ENCODE data around the gene SLC6A3.
"Not testable (repeated sequence)": the region's sequence is repeated elsewhere in the genome, so short reads cannot be mapped to it uniquely, and the experiment has no call there.

SLC6A3 gene

DNA sequence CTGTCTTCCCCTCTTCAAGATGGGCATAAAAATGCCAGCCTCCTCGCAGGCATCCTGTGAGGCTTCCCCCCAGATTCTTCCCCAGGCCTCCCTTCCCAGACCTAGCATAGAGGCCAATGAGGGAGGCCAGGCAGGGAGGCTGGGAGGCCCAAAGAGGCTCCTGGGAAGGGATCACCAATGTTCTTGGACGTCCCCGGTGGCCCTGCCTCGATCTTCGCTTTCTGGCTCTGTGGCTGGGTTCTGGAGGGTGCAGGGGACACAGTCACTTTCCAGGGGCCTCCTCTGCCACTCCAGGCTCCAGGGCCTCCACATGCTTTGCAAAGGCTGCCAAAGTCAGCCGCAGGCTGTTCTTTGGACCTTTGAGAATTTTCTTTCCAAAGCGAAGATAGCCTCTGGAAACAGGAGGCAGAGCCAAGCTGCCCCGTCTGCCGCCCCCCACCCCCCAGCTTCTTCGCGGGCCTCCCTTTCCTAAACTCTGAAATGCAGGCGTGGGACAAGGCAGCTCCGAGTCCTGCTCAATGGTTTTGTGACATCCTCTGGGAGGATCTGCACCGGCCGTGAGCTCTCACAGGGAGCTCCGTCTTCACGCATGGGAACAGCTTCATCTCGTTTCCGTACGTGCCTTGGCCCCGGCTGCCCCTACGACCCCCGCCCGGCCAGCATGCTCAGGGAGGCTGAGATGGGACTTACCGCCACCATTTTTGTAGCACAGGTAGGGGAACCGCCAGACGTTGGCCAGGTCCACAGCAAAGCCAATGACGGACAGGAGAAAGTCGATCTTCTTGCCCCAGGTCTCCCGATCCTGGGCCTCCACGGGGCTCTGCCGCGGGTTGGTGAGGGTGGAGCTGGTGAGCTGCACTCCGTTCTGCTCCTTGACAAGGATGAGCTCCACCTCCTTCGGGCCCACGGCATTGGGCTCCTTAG is 2.8 kb downstream of the SLC6A3 start:
- DNase-seq (ENCODE audit: low read depth in 2 of 2): no peak

DNA sequence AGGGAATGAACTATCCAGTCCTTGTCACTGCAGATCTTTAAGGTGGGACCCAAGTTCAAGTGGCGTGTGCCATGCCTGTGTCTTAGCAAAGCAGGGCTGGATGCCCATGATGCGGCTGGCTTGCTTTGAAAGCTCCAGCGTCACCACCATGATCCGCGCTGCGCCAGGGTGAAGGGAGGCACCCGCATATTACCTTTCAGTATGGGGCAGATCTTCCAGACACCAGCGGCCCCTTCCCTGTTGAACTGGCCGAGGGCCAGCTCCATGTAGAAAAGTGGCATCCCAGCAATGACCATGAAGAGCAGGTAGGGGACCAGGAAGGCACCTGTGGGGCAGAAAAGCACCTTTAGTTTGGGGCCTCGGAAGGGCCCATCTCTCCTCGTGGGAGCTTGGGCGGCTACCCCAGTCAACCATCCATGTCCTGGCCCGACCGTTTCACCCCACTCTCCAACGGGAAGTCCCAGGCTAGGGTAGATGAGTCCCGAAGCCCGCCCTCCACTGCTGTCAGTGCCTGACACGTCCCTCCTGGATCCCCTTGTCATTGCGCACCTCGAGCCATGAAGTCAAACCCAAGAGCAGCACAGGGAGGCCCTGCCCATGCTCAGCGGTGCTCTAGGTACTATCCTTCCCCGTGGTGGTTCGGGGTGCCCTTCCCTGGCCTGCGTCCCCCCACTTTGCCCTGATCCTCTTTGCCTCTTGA is 3.9 kb downstream of the SLC6A3 start:
- DNase-seq (ENCODE audit: low read depth in 2 of 2): no peak

DNA sequence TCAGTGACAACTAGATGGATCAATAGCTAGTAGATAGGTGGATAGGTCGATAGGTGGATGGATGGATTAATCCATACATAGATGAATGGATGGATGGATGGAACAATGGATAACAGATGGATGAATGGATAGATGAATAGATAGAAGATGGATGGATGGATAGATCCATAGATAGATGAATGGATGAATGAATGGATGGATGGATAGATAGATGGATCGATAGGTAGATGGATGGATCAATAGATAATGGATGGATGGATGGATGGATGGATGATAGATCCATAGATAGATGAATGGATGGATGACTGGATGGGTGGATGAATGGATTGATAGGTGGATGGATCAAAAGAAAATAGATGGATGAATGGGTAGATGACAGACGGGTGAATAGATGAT is 5.1 kb downstream of the SLC6A3 start:
- DNase-seq (ENCODE audit: low read depth in 2 of 2): no peak

DNA sequence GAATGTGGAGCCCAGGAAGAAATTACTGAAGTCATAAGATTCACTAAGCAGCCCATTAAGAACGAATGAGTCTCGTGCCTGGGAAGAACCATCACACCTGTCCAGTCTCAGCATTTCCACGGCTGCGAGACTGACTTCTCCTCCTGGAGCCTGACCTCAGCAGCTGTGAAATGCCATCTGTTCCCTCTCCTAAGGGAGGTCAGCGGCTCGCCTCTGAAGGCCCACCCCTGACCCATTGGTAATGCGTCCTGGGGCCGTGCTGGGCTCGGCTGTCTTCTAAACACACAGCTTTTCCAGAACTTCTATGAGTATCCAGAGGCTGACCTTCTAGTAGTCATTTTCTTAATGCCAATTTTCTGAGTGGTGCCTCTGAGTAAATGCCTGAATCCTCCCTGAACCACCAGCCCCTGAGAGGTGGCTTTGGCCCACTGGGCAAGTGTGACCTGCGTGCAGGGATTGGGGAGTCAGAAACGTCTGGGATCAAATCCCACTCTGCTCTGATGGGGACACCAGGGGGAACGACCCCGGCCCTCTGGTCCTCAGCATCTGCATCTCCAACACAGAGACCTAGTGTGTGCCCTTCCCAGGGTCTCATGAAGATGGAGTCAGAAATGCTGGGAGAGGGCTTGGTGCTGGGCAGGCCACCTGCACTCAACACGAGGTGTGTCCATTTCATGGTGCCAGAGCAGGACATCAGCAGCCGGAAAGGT is 5.7 kb downstream of the SLC6A3 start:
- DNase-seq (ENCODE audit: low read depth in 2 of 2): no peak

DNA sequence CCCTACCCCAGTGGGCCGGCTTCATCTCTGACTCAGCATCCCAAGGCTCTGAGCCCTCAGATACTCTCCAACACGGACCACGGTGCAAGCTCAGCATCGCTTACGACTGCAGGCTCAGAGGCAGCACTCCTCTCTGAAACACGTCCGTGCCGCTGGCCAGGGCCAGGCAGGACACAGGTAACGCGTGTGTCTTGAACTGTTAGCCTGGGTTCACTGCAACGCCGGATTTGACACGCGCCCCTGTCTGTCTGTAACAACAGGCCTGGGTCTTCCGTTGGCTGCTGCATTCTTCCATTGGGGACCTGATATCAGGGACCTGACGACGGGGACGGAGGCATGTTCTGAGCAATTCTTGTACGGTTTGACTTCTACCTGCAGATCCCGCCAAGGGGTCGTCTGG is 6.4 kb downstream of the SLC6A3 start:
- DNase-seq (ENCODE audit: low read depth in 2 of 2): no peak

DNA sequence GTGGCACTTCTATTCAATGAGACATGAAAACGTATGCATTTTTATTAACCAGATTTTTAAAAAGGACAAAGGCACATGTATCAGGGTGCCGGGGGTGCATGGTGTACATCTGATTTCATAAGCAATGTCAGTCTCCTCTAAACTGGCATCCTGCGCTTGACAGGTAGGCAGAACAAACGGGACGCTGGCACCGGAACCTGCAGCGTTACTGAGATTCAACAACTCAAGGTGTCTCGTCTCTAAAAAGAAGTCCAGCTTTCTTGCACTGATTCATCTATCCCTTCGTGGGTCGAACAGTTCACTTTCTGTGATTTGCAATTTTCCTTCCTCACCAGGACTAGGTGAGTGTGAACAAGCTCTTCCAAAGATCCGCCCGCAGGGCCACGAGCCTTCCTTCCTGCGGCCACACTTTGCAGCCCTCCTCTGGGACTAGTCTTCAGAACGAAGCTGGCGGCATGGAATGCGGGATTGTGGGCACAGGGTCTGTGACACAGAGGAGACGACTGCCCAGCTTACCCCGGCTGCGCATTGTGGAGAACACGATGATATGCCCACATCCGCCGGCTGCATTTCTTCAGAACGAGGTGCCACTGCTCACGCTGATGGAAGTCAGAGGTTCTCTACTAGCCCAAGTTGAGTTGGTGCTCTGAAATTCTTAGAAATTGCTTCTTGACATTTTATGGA is 7.2 kb downstream of the SLC6A3 start:
- no peak for DNase-seq (ENCODE audit: low read depth in 2 of 2)

DNA sequence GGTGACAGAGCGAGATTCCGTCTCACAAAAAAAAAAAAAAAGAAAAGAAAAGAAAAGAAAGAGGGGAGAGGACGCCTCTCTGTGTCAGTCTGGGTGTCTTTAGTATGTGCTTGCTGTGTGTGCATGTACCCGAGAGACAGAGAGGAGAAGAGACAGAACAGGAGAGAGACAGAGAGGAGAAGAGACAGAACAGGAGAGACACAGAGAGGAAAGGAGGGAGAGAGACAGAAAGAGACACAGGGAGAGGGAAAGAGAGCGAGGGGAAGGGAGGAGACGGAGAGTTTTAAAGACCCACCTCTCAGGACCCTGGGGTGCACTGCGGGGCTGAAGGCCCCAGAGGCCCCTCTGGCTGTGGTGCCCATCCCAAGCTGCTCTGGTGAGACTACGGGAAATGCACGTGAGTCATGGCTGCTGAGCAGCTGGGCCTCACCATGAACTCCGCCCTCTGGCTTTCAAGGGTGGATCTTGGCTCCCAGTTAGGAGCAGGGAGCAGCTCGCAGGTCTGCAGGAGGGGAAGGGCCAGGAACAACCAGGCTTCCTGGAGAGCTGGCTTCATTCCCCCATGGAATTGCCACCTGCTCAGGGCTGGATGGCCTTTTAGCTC is 7.9 kb downstream of the SLC6A3 start:
- DNase-seq (ENCODE audit: low read depth in 2 of 2): no peak

DNA sequence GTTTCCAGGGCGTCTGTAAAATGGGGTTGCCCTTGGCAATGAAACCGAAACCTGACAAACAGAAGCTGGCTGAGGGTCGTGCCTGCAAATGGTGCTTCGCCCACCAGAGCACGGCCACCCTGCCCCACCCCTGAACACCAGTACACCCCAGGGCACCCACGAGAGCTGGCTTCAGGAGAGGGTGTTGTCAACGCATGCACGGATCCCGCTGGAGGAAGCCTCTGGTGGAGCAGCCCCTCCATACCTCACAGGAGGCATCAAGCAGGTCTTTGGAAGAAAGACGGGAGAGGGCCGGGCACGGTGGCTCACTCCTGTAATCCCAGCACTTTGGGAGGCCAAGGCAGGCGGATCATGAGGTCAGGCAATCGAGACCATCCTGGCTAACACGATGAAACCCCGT is 8.6 kb downstream of the SLC6A3 start:
- no peak for DNase-seq (ENCODE audit: low read depth in 2 of 2)

DNA sequence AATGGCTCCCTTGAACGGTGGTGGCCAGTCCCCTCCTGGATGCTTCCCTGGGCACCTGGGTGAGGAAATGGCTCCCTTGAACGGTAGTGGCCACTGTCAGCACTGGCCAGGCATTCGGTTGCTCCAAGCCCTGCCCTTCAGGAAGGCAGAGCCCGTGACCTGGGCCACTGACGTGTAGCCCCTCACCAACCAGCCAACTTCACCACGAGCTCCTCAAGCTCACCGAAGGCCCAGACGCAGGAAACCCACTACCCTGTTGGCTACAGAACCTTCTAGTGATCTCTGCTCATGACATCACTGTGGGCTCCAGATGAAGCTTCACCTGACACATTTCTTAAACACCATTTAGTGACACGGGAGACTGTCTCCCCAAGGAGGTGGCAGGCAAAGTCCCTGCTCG is 9.2 kb downstream of the SLC6A3 start:
- no peak for DNase-seq (ENCODE audit: low read depth in 2 of 2)

DNA sequence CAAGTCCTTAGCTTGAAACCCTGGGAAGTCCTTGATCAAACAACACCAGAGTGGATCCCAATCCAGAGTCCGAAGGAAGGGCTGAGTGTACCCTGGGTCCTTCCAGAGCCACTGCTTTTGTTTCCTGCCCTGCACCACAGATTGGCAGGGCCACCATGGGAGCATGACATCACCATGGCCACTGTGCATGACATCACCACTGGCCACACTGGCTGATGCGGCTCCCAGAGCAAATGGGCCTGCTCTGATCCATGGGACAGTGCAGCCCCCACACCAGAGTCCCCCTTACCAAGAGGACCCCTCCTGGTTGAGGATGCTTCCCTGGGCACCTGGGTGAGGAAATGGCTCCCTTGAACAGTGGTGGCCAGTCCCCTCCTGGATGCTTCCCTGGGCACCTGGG is 9.9 kb downstream of the SLC6A3 start:
- no peak for DNase-seq (ENCODE audit: low read depth in 2 of 2)

DNA sequence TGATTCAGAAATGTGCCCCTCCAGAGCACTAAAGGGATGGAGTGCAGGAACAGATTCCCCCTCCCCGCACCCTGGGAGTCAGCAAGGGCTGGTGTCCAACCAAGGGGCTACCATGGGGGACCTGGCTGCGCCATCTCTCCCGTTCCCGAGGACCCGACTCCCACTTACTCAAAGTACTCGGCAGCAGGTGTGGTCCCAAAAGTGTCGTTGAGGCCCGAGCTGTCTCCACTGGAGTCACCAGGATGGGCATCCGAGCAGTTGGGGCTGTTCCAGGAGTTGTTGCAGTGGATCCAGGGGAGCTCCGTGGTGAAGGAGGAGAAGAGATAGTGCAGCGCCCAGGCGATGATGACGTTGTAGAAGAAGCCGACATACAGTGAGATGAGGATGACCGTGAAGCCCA is 12.9 kb downstream of the SLC6A3 start:
- DNase-seq (ENCODE audit: low read depth in 2 of 2): no peak

DNA sequence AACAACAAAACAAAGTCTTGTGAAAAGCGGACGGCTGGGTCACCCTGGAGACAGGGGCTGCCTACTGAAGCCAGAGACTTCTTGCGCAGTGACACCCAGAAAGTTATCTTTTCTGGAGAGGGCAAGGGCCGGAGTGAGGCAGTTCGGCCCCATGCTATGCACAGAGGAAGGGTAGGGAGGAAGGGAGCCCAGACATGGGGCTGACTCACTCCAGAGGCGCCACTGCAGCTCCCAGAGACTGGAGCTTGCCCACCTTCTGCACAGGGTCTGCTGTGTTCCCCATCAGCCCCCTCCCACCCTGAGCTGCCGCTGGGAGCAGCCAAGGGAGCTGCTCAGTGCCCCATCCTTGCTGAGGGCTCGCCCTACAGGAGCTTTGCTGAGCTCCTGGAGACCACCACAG is 13.3 kb downstream of the SLC6A3 start:
- no peak for DNase-seq (ENCODE audit: low read depth in 2 of 2)

DNA sequence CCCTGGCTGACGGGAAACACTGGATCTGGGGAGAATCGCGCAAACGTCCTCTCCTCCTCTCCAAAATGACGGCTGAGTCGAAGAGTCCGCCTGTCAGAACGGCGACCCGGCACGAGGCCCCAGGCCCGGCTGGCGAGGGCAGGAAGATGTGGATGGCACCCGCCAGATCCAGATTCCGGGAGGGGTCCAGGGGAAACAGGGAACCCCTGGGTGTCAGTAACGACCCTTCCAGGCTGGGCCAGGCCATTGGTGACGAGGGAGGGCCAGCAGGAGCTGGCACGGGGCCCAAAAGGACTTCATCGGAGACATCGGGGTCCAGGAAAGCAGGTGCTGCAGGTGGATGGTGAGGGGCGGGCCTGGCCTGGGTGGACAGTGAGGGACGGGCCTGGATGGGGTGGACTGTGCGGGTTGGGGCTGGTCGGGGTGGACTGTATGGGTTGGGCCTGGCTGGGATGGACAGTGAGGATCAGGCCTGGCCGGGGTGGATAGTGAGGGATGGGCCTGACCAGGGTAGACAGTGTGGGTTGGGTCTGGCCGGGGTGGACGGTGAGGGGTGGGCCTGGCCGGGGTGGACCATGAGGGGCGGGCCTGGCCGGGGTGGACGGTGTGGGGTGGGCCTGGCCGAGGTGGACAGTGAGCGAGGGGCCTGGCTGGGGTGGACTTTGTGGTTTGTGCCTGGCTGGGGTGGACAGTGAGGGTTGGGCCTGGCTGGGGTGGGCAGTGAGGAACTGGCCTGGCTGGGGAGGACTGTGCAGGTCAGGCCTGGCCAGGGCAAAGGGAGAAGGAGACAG is 14.0 kb downstream of the SLC6A3 start:
- DNase-seq (ENCODE audit: low read depth in 2 of 2): no peak

DNA sequence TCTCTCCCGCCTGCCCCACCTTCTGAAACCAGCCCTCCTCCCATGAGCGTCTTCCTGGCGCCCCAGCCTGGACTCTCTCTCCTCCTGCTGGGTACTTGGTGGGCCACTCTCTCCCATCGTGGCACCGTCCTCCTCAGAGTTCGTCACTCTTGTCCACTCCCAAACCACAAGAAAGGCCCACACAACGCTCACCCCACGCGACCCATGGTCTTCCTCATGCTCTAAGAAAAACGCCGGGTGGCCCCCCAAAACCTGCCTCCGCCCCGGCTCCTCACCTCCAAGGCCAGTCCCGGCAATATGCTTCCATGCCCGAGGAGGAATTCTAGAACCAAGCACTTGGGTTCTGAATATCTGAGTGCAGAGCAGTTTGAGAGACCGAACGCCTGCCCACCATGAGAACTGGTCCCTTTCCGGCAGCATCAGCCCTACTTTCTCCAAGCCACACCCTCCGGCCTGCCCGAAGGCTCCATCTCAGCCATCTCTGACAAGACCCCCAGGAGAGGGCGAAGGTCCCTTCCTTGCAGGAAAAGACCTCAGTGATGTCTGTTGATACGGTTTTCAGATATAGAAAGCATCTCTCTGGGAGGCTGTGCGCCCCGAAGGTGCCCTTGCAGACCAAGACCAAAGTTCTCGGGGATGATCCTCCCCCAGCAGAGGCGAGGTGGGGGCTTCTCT is 15.0 kb downstream of the SLC6A3 start:
- DNase-seq (ENCODE audit: low read depth in 2 of 2): no peak

DNA sequence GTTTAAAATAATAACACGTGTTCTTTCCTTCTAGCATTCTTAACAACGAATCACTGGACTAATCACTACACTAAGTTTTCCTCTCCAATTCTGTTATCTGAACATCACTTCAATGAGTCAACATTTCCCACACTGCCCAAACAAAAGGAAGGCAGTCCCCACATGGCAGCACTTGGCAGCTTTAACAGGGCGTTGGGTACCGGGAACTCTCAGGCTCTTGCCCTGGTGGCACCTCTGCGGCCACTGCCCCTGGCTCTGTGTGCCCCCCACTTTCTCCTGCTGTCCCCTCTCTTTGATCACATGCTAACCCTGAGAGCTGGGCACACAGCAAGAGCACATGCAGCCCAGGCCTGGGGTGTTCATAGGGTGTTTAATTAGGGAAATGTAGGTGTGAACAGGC is 15.7 kb downstream of the SLC6A3 start:
- no peak for DNase-seq (ENCODE audit: low read depth in 2 of 2)

DNA sequence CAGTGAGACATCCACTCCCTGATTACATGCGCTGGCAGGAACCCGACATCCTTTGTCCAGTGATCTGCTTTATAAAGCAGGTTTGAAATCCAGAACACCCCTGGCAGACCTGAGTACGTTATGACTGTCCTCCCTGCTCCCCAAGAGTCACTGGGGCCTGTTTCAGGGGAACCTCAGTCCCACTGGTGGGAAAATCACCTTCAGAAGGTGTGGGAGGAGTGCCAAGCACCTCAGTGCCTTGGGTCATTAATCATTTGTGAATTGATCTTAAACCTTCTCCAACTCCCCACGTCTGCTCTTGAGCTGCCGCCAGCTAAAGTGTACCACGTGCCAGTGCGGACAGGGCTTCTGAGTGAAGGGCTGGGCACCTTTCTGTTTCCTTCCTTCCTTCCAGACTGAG is 16.2 kb downstream of the SLC6A3 start:
- DNase-seq (ENCODE audit: low read depth in 2 of 2): no peak

DNA sequence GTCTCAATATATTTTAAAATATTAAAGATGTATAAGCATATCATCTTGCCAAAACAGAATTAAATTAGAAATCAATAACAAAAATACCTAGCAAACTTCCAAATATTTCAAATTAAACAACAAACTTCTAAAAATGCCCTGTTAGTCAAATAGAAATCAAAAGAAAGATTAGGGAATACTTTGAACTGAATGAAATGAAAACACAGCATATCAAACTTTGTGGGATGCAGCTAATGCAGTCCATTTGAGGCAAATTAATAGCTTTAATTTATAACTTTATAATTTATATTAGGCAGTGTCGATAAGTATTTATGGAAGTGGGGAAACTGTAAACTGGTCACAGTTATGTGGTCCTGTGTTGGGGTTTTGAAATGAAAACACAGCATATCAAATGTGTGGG is 17.1 kb downstream of the SLC6A3 start:
- DNase-seq (ENCODE audit: low read depth in 2 of 2): no peak

DNA sequence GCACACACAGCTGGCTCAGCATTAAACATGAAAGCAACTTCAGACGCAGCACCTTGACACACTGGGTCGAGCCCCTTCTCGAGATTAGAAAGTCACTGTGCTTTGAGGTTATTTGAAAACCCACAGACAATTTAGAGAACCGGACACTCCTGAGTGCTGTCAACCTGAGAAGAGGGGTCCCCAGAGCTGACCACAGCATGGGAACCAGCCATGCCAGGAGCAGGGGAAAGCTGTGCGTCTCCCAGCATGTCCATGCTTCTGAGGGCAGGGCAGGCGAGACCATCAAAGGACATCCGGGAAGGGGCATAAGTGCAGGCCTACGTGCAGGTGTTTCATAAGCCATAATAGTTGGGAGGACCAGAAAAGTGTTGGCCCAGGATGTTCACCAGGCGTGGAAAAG is 20.5 kb downstream of the SLC6A3 start:
- DNase-seq (ENCODE audit: low read depth in 2 of 2): no peak

DNA sequence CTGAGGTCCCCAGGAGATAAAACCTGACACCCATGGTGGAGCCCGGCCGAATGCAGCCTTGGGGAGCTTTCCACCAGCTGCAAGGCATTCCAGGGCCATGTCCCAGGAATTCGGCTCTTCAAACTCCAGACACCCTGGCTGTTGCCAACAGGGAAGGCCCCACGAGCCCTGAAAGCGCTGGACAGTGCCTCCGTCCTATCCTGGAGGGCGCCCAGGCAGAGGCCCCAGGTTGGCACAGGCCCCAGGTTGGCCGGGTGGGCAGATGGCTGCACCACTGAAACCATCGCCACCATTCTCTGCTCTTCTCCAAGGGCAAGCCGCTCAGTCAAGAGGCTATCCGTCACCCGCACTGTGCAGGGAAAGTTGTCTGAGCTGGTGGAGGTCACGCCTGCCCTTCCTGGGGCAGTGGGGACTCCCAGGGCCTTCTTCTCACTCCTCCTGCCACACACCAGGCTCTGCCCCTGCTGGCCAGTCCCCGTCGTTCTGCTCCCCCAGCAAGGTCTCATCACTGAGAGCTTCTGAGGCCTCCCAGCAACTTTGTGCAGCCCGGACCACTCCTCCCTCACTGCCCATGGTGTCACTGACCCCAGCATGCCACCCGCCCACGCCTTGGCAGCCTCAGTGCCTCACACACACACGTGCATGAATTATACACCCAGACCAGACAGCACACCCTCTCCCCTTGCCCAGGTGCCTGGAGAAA is 21.2 kb downstream of the SLC6A3 start:
- no peak for DNase-seq (ENCODE audit: low read depth in 2 of 2)

DNA sequence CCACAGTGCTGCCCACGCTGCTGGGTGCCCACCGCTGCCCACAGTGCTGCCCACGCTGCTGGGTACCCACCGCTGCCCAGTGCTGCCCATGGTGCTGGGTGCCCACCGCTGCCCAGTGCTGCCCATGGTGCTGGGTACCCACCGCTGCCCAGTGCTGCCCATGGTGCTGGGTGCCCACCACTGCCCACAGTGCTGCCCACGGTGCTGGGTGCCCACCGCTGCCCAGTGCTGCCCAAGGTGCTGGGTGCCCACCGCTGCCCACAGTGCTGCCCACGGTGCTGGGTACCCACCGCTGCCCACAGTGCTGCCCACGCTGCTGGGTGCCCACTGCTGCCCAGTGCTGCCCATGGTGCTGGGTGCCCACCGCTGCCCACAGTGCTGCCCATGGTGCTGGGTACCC is 22.7 kb downstream of the SLC6A3 start:
- not testable (repeated sequence) for DNase-seq (ENCODE audit: low read depth in 2 of 2)
